Fibroblast of skin of left biceps (primary cell): ENCODE measurements around the gene HSD17B4.
"Not testable (repeated sequence)": the region's sequence is repeated elsewhere in the genome, so short reads cannot be mapped to it uniquely, and the experiment has no call there.

Experiments
- DNase-seq, 2 experiments: peaks; one replicate each; pipeline ENCODE4 v3.0.0-alpha.2; 2013; ENCODE audit warnings: low read depth in 2 of 2

The HSD17B4 gene

DNA sequence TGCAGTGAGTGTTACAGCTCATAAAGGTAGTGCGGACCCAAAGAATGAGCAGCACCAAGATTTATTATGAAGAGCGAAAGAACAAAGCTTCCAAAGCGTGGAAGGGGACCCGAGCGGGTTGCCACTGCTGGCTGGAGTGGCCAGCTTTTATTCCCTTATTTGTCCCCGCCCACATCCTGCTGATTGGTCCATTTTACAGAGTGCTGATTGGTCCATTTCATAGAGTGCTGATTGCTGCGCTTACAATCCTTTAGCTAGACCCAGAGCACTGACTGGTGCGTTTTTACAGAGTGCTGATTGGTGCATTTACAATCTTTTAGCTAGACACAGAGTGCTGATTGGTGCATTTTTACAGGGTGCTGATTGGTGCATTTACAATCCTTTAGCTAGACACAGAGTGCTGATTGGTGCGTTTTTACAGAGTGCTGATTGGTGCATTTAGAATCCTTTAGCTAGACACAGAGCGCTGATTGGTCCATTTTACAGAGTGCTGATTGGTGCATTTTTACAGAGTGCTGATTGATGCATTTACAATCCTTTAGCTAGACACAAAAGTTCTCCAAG lies 19.5 kb upstream of the HSD17B4 start:
- not testable (repeated sequence) for DNase-seq

DNA sequence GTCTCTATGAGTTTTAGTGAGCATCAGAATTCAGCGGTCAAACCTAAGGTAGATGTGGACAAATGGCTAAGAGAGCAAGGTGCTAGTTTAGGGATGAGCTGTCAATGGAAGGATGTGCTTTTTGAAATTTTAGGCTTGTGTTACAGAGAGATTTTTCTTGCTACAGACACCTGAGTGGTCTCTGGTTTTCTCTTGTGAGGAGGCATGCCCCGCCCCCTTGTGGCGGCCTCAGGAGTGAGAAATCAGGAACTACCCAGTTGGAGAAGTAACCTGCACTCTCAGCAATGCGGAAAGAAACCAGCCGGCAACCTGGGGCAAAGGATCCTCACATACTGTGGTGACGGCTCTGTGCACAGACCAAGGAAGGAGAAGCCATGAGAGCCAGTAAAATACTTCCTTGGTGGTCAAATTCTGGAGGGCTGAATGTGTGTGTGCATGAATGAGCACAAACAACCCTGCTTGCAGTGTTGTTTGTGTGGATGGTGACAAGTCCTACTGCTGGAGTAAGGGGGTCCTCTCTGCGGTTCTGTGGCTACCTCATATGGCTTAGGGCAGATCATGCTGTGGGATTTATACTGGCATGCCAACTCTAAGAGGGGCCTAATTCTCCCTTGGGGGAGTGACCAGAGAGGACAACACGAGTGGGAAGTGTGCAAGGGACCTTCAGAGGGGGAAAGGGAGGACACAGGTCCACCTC lies 16.7 kb upstream of the HSD17B4 start:
- no peak for DNase-seq

DNA sequence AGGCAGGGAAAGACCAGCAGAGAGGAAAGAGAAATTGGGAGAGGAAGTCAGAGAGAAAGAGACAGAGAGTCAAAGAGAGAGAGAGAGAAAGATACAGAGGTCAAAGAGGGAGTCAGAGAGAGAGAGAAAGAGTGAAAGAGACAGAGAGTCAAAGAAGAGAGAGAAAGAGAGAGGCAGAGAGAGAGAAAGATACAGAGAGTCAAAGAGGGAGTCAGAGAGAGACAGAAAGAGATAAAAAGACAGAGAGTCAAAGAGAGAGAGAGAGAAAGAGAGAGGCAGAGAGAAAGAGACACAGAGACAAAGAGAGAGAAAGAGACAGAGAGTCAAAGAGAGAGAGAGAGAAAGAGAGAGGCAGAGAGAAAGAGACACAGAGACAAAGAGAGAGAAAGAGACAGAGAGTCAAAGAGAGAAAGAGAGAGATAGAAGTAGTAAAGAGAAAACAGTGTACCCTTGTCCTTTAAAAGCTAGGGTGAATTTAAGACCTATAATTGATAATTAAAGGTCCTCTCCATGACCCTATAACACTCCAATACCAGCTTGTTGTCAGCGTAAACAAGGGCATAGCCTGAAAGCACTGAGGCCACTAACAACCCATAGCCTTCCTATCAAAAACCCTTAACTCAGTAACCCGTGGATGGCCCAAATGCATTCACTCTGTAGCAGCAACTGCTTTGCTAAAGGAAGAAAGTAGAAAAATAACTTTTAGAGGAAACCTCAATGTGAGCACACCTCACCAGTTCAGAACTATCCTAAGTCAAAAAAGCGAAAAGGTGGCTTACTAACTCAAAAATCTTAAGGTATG lies 14.3 kb upstream of the HSD17B4 start:
- not testable (repeated sequence) for DNase-seq

GRCh38 chr5:119438587-119438917 lies 13.7 kb upstream of the HSD17B4 start:
- not testable (repeated sequence) for DNase-seq

GRCh38 chr5:119439140-119439631 lies 13.1 kb upstream of the HSD17B4 start:
- no peak for DNase-seq

DNA sequence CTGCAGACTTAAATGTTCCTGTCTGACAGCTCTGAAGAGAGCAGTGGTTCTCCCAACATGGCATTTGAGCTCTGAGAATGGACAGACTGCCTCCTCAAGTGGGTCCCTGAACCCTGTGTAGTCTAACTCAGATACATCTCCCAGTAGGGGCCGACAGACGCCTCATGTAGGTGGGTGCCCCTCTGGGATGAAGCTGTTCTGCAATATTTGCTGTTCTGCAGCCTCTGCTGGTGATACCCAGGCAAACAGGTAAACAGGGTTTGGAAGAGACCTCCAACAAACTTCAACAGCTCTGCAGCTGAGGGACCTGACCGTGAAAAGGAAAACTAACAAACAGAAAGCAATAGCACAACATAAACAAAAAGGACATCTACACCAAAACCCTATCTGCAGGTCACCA lies 12.7 kb upstream of the HSD17B4 start:
- not testable (repeated sequence) for DNase-seq

GRCh38 chr5:119444643-119445042 lies 7.7 kb upstream of the HSD17B4 start:
- not testable (repeated sequence) for DNase-seq

GRCh38 chr5:119445544-119445943 lies 6.8 kb upstream of the HSD17B4 start:
- DNase-seq: no peak

- DNase-seq: no peak
Measured at GRCh38 chr5:119449882-119450281, 2.4 kb upstream of the HSD17B4 start.

DNA sequence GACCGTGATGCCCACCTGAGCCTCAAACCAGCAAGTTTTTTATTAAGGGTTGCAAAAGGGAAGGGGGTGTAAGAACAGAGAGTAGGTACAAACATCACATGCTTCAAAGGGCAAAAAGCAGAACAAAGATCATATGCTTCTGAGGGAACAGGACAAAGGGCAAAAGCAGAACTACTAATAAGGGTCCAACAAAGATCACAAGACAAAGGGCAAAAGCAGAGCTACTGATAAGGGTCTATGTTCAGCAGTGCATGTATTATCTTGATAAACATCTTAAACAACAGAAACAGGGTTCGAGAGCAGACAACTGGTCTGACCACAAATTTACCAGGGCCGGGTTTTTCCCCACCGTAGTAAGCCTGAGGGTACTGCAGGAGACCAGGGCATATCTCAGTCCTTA lies 1.7 kb upstream of the HSD17B4 start:
- DNase-seq: not testable (repeated sequence)

- no peak for DNase-seq
Measured at GRCh38 chr5:119451561-119451960, 736 bp upstream of the HSD17B4 start.

- DNase-seq: no peak
Measured at GRCh38 chr5:119452060-119452372, 281 bp upstream of the HSD17B4 start.

- DNase-seq: peak in 1 of 2 experiments; percentile 0
Measured at GRCh38 chr5:119453040-119453373, 710 bp downstream of the HSD17B4 start.

GRCh38 chr5:119454171-119454570 lies 1.9 kb downstream of the HSD17B4 start:
- no peak for DNase-seq

DNA sequence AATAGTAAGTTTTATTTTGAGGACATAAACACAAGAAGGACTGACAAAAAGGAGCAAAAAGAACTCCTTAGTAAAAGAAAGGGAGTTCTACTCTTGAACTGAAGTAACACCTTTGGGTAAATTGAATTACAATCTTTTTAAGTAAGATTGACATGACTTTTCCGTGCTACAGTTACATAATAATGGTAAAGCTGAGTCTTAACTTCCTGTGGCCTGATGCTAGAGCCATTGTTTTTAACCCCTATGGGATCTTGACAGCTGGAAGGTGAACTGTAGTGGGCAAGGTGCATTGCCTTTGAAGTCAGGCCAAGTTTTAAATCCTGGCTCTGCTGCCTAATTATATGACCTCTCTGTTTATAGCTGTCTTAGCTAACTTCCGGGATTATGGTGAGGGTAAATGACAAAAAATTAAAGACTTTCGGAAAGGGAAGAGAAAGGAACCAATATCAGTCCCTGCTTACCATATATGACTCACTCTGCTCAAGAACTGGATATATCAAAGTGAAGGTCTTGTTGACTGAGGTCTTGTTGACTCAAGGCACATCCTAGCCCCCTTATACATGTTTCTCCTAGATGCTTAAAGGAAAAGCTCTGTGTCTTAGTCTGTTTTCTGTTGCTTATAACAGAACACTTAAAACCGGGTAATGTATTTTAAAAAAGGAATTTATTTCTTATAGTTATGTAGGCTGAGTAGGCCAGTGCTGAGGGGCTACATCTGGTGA lies 6.8 kb downstream of the HSD17B4 start:
- DNase-seq: no peak

GRCh38 chr5:119465640-119466039 lies 13.3 kb downstream of the HSD17B4 start:
- DNase-seq: no peak

- no peak for DNase-seq
Measured at GRCh38 chr5:119468286-119468685, 16.0 kb downstream of the HSD17B4 start.

- DNase-seq: no peak
Measured at GRCh38 chr5:119470105-119470763, 17.9 kb downstream of the HSD17B4 start.

DNA sequence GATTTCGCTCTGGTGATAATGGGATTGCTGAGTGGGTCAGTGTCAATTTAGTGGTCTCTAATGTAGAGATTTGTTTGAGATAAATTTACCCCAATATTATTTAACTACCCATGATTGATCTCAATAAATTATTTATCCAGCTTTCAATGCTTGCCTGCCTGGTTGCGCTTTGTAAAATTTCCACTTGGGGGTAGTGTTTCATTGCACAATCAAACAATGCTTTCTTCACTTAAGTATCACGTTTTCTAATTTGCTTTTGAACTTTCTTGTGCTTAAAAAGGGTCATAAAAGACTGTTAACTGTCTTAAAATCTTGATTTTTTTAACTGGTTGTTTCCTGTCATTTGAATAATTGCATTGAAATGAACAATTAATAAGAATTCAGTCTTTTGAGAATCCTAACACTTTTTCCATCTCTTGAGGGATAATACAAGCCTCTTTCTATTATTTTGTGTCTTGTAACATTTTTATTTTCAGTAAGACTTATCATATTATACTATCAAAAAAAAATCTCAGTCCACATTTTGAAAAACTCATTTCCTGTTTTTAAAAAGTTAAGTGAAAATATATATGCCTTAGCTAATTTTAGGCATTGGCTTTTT lies 18.7 kb downstream of the HSD17B4 start:
- DNase-seq: peak in 1 of 2 experiments; percentile 2

DNA sequence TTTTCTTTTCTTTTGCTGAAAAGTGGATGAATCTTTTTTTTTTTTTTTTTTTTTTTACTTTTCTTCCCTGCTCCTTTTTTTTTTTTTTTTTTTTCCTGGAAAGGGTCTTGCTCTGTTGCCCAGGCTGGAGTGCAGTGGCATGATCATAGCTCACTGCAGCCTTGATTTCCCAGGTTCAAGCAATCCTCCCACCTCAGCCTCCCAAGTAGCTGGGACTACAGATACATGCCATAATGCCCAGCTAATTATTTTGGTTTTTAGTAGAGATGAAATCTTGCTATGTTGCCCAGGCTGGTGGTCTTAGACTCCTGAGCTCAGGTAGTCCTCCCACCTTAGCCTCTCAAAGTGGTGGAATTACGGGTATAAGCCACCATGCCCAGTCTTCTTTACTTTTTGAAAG lies 20.9 kb downstream of the HSD17B4 start:
- DNase-seq: no peak

- no peak for DNase-seq
Measured at GRCh38 chr5:119476341-119476740, 24.0 kb downstream of the HSD17B4 start.
